ENCODE results near the gene FLT4.
"Not testable (repeated sequence)": the region's sequence is repeated elsewhere in the genome, so short reads cannot be mapped to it uniquely, and the experiment has no call there.

FLT4 gene

DNA sequence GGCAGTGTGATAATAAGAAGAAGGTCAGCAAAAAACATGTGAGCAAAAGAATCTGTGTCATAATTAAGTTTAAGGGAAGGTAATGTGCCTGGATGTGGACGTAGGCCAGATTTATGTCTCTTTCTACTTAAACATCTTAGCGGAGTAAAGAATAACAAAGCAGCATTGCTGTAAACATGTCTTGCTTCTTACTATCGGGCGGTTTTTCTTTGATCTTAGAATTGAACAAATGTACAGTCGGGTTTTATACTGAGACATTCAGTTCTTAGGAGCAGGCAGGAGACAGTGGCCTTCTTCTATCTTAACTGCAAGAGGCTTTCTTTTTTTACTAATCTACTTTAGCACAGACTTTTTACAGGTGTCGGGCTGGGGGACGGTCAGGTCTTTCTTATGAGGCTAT, 40.4 kb upstream of the FLT4 start:
- Mint-ChIP-seq H3K27me3 (ENCODE audit: low read depth) (peaks cover 40% of the 10 kb centered on the region), H3K36me3 (ENCODE audit: low read depth) (no peaks in the 10 kb centered on the region)
- no peak for TF ChIP-seq CTCF (IDR thresholded peaks at IDR 0.05; ENCODE audit: unreplicated experiment in 3 of 3)

GRCh38 chr5:180689071-180689694, 39.8 kb upstream of the FLT4 start:
- Mint-ChIP-seq H3K27ac (peak overlapping the region; percentile 3 to 82 (median 4)), H3K4me3 (no peak overlapping the region), H3K36me3 (ENCODE audit: low read depth) (no peaks in the 10 kb centered on the region), H3K27me3 (ENCODE audit: low read depth) (peaks cover 41% of the 10 kb centered on the region), H3K4me1 (peaks cover 21% of the 10 kb centered on the region), H3K9me3 (no peaks in the 10 kb centered on the region)
- TF ChIP-seq CTCF (IDR thresholded peaks at IDR 0.05; ENCODE audit: unreplicated experiment in 3 of 3): no peak

More for the DNA sequence above, 40.4 kb upstream of the FLT4 start:
- Mint-ChIP-seq H3K27ac (peak overlapping the region; percentile 1 to 82 (median 4)), H3K4me3 (no peak overlapping the region), H3K4me1 (peaks cover 21% of the 10 kb centered on the region), H3K9me3 (no peaks in the 10 kb centered on the region)

DNA sequence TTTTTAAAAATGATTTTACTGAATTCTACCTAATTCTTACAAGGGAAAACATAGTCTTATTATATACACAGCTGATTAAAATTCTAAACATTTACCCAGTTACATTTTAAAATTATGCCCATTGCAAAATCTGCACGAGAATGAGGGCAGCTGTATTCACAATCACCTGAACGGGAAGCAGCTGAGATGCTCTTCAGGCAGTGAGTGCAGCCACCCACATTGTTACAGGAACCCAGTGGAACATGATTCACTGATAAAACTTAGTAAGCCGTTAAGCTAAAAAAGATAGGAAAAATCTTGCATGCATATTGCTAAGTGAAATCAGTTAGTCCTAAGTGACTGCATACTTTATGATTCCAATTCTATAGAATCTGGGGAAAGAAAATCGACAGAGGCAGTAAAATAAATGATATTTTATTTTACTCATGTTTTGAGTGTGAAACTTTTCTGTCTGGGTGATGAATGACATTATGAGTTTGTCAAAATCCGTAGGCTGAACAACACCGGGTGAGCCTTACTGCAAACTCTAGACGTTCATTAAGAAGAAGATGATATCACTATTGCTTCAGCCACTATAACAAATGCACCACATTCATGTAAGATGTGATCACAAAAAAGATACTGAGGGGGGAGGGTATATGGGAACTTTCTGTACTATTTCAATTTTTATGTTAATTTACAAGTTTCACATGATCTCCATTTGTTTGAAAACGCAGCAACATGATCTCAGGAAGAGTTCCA, 39.1 kb upstream of the FLT4 start:
- no peak for TF ChIP-seq CTCF (IDR thresholded peaks at IDR 0.05; ENCODE audit: unreplicated experiment in 3 of 3)
- Mint-ChIP-seq H3K4me1 (peaks cover 21% of the 10 kb centered on the region), H3K4me3 (no peak overlapping the region), H3K9me3 (no peaks in the 10 kb centered on the region), H3K27me3 (ENCODE audit: low read depth) (peaks cover 41% of the 10 kb centered on the region), H3K36me3 (ENCODE audit: low read depth) (no peaks in the 10 kb centered on the region), H3K27ac (no peak overlapping the region)

DNA sequence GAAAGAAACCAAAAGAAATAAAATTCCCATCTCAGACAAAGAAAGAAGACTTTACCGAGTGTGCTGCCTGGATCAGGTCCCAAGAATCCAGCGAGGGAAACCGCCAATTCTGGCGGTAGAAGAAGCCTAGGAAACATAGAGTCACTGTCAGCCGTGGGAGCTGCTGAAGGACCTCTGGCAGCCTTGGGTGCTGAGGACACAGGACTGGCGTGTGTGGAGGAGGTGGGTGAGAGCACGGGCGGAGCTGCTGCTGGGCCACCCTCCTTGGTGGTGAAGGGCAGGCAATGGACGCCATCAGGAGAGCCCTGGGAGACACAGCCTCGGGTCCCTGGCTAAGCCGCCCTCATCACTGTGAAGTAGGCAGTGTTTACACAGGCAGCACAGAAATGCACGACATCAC, 37.4 kb upstream of the FLT4 start:
- Mint-ChIP-seq H3K4me1 (peaks cover 21% of the 10 kb centered on the region), H3K27me3 (ENCODE audit: low read depth) (peaks cover 32% of the 10 kb centered on the region)
- not testable (repeated sequence) for H3K4me3 Mint-ChIP-seq; H3K27ac Mint-ChIP-seq; H3K36me3 Mint-ChIP-seq (ENCODE audit: low read depth); H3K9me3 Mint-ChIP-seq

- no peaks in the 10 kb centered on the region for H3K36me3 Mint-ChIP-seq (ENCODE audit: low read depth)
- H3K4me1 Mint-ChIP-seq: peaks cover 13% of the 10 kb centered on the region
- H3K27me3 Mint-ChIP-seq (ENCODE audit: low read depth): peaks cover 24% of the 10 kb centered on the region
- TF ChIP-seq CTCF (IDR thresholded peaks at IDR 0.05; ENCODE audit: unreplicated experiment in 3 of 3): no peak
- no peak overlapping the region for H3K27ac Mint-ChIP-seq
- no peak overlapping the region for H3K4me3 Mint-ChIP-seq
- peaks cover 3% of the 10 kb centered on the region for H3K9me3 Mint-ChIP-seq
Measured at GRCh38 chr5:180684623-180685161, 35.3 kb upstream of the FLT4 start.

GRCh38 chr5:180683220-180683922, 34.0 kb upstream of the FLT4 start:
- peaks cover 7% of the 10 kb centered on the region for H3K9me3 Mint-ChIP-seq
- no peaks in the 10 kb centered on the region for H3K36me3 Mint-ChIP-seq (ENCODE audit: low read depth)
- no peak overlapping the region for H3K4me3 Mint-ChIP-seq
- no peak overlapping the region for H3K27ac Mint-ChIP-seq
- peaks cover 23% of the 10 kb centered on the region for H3K27me3 Mint-ChIP-seq (ENCODE audit: low read depth)
- no peak for TF ChIP-seq CTCF (IDR thresholded peaks at IDR 0.05; ENCODE audit: unreplicated experiment in 3 of 3)
- no peaks in the 10 kb centered on the region for H3K4me1 Mint-ChIP-seq
